Progenitor cell of endocrine pancreas (in vitro differentiated cells): Measurements from ENCODE around the gene NR4A3. TPM values are rescaled to one million over a fixed set of nuclear protein-coding genes. Genes with fewer than 3 reads are reported as not detected.

Experiments used
- DNase-seq: peaks from one replicate; pipeline ENCODE4 v3.0.0; 2021; ENCODE audit warnings: low spot score; ENCODE audit not compliant: unreplicated experiment
- H3K27ac Mint-ChIP-seq: 2 replicates; pipeline ENCODE4 v1.8.0; 2021; ENCODE audit warnings: mild to moderate bottlenecking, moderate library complexity, mixed read lengths
- H3K27me3 Mint-ChIP-seq: 2 replicates; pipeline ENCODE4 v1.8.0; 2021; ENCODE audit warnings: mixed read lengths
- H3K36me3 Mint-ChIP-seq: 2 replicates; pipeline ENCODE4 v1.8.0; 2022; ENCODE audit warnings: mixed read lengths; ENCODE audit not compliant: insufficient read depth
- H3K4me1 Mint-ChIP-seq: 2 replicates; pipeline ENCODE4 v1.8.0; 2021; ENCODE audit warnings: low read depth, mixed read lengths
- H3K4me3 Mint-ChIP-seq: 2 replicates; pipeline ENCODE4 v1.8.0; 2021; ENCODE audit warnings: low read depth, mild to moderate bottlenecking, moderate library complexity, mixed read lengths
- H3K9me3 Mint-ChIP-seq: 2 replicates; pipeline ENCODE4 v1.8.0; 2021; ENCODE audit warnings: low read depth, mixed read lengths
- CTCF ChIP-seq: fragments of 200-600 bp; sonication (generic); IDR thresholded peaks from one replicate; pipeline ENCODE4 v1.5.0; 2021; ENCODE audit warnings: antibody characterized with exemption, mild to moderate bottlenecking; ENCODE audit not compliant: unreplicated experiment
- total RNA-seq: library from RNA; stranded (reverse); gene quantifications from 2 replicates; pipeline ENCODE4 v1.2.1, GENCODE V29; 2021

The NR4A3 gene
- total RNA-seq, 1 donor from 2014 or later: 1.4 TPM

- H3K27me3 Mint-ChIP-seq: no peaks in the 10 kb centered on the region
- DNase-seq: no peak
- no peaks in the 10 kb centered on the region for H3K9me3 Mint-ChIP-seq
- no peak for TF ChIP-seq CTCF
- peaks cover 1% of the 10 kb centered on the region for H3K36me3 Mint-ChIP-seq
- H3K27ac Mint-ChIP-seq: peak overlapping the region; percentile 96
- H3K4me1 Mint-ChIP-seq: peaks cover 18% of the 10 kb centered on the region
- H3K4me3 Mint-ChIP-seq: peak overlapping the region; percentile 80
These were observed 84.2 kb downstream of the NR4A3 start for GRCh38 chr9:99905833-99906402.

GRCh38 chr9:99906403-99907207 lies 84.9 kb downstream of the NR4A3 start, which contains the start of gene STX17:
STX17 (plus strand) TSS chr9:99906654; CDS start chr9:99915240, 8,586 bp downstream.
- peak; percentile 88 for DNase-seq
- Mint-ChIP-seq H3K27ac (peak within 1 kb of the TSS; percentile 99), H3K9me3 (no peaks in the 10 kb centered on the region), H3K27me3 (no peaks in the 10 kb centered on the region), H3K36me3 (peaks cover 5% of the 10 kb centered on the region), H3K4me1 (peaks cover 18% of the 10 kb centered on the region), H3K4me3 (peak within 1 kb of the TSS; percentile 91)
- peak; percentile 11 for TF ChIP-seq CTCF

GRCh38 chr9:99907208-99907532 lies 85.5 kb downstream of the NR4A3 start:
- no peak for TF ChIP-seq CTCF
- H3K4me1 Mint-ChIP-seq: peaks cover 19% of the 10 kb centered on the region
- no peak for DNase-seq

GRCh38 chr9:99911600-99911999 lies 89.9 kb downstream of the NR4A3 start:
- Mint-ChIP-seq H3K4me3 (no peak overlapping the region), H3K4me1 (peaks cover 22% of the 10 kb centered on the region), H3K9me3 (no peaks in the 10 kb centered on the region), H3K27ac (no peak overlapping the region), H3K27me3 (no peaks in the 10 kb centered on the region), H3K36me3 (peaks cover 8% of the 10 kb centered on the region)
- no peak for TF ChIP-seq CTCF
- no peak for DNase-seq

More at GRCh38 chr9:99907208-99907532, 85.5 kb downstream of the NR4A3 start:
- H3K27me3 Mint-ChIP-seq: no peaks in the 10 kb centered on the region
- peak overlapping the region; percentile 91 for H3K4me3 Mint-ChIP-seq
- H3K27ac Mint-ChIP-seq: peak overlapping the region; percentile 99
- H3K36me3 Mint-ChIP-seq: peaks cover 5% of the 10 kb centered on the region
- H3K9me3 Mint-ChIP-seq: no peaks in the 10 kb centered on the region

Other genes starting within 250 kb of the NR4A3 start
- gene STX17, start 84.8 kb downstream of the NR4A3 start, total RNA-seq: 42.4 and 47.5 TPM in 2 replicates